Erythroblast (primary cell): ENCODE results near the gene WIZ.

ENCODE experiments used
- DNase-seq, 2 experiments: peaks; one replicate each; lab custom pipeline; 2025; lab: John Stamatoyannopoulos, UW
- GATA1 ChIP-seq: IDR thresholded peaks from 2 replicates; pipeline ENCODE4 v1.6.1; 2011; ENCODE audit warnings: low read depth, mild to moderate bottlenecking, control low read depth, low read length, moderate library complexity
- POLR2A ChIP-seq: IDR thresholded peaks from 2 replicates; pipeline ENCODE4 v1.6.1; 2011; ENCODE audit warnings: mild to moderate bottlenecking, low read length

The WIZ gene

GRCh38 chr19:15444505-15445226, 5.1 kb downstream of the WIZ start:
- no peak for DNase-seq
- TF ChIP-seq POLR2A (no peak), GATA1 (no peak)

GRCh38 chr19:15443838-15444237, 5.9 kb downstream of the WIZ start:
- TF ChIP-seq GATA1, result no peak
- no peak for TF ChIP-seq POLR2A
- no peak for DNase-seq

- no peak for TF ChIP-seq GATA1
- TF ChIP-seq POLR2A, result no peak
- DNase-seq, result no peak
Measured at GRCh38 chr19:15443325-15443724, 6.4 kb downstream of the WIZ start.

- no peak for TF ChIP-seq POLR2A
- TF ChIP-seq GATA1, result no peak
Measured at GRCh38 chr19:15442142-15442920, 7.4 kb downstream of the WIZ start.

GRCh38 chr19:15441317-15441716, 8.4 kb downstream of the WIZ start:
- DNase-seq, result no peak
- TF ChIP-seq POLR2A (no peak), GATA1 (no peak)

More at GRCh38 chr19:15442142-15442920, 7.4 kb downstream of the WIZ start:
- no peak for DNase-seq

- no peak for TF ChIP-seq GATA1
- no peak for TF ChIP-seq POLR2A
- no peak for DNase-seq
Measured at GRCh38 chr19:15439821-15440641, 9.7 kb downstream of the WIZ start.

- DNase-seq, result no peak
- TF ChIP-seq GATA1 (no peak), POLR2A (no peak)
Measured at GRCh38 chr19:15439078-15439799, 10.5 kb downstream of the WIZ start.

GRCh38 chr19:15438577-15438976, 11.2 kb downstream of the WIZ start:
- DNase-seq, result no peak
- TF ChIP-seq GATA1, result no peak
- TF ChIP-seq POLR2A, result no peak

GRCh38 chr19:15438124-15438496, 11.6 kb downstream of the WIZ start:
- DNase-seq, result no peak
- TF ChIP-seq GATA1 (no peak), POLR2A (no peak)

- no peak for TF ChIP-seq GATA1
- no peak for TF ChIP-seq POLR2A
- DNase-seq, result peak in 1 of 2 experiments; percentile 14
Measured at GRCh38 chr19:15437355-15438123, 12.2 kb downstream of the WIZ start.

- TF ChIP-seq GATA1 (no peak), POLR2A (no peak)
- DNase-seq, result no peak
Measured at GRCh38 chr19:15436826-15437110, 13.0 kb downstream of the WIZ start.

- TF ChIP-seq POLR2A (no peak), GATA1 (no peak)
- no peak for DNase-seq
Measured at GRCh38 chr19:15436012-15436825, 13.5 kb downstream of the WIZ start.
